Stomach smooth muscle (tissue), 2 donors: ENCODE measurements around the gene ARHGAP5.

Experiments
- H3K27ac ChIP-seq: one replicate; pipeline ENCODE4 v1.7.0; 2013; ENCODE audit warnings: mild to moderate bottlenecking, low read length, inconsistent platforms
- H3K27me3 ChIP-seq, 2 donors: one replicate each; pipeline ENCODE4 v1.7.0; 2013; ENCODE audit warnings: low read length in 2 of 2; ENCODE audit not compliant: insufficient read depth in 2 of 2, control insufficient read depth in 1 of 2
- H3K36me3 ChIP-seq, 2 donors: one replicate each; pipeline ENCODE4 v1.7.0; 2013; ENCODE audit warnings: low read length in 2 of 2; ENCODE audit not compliant: control insufficient read depth in 2 of 2, insufficient read depth in 2 of 2
- H3K4me1 ChIP-seq: one replicate; pipeline ENCODE4 v1.7.0; 2013; ENCODE audit warnings: low read length; ENCODE audit not compliant: control insufficient read depth, insufficient read depth
- H3K4me3 ChIP-seq, 2 donors: one replicate each; pipeline ENCODE4 v1.7.0; 2013; ENCODE audit warnings: low read length in 2 of 2
- H3K9ac ChIP-seq, 2 donors: one replicate each; pipeline ENCODE4 v1.7.0; 2013; ENCODE audit warnings: low read length in 2 of 2, mild to moderate bottlenecking in 1 of 2
- H3K9me3 ChIP-seq, 2 donors: one replicate each; pipeline ENCODE4 v1.7.0; 2013; ENCODE audit warnings: low read length in 2 of 2; ENCODE audit not compliant: control insufficient read depth in 2 of 2
- donor health status: healthy.
- donor health status: Pancreatic carcinoma.

ARHGAP5 gene

GRCh38 chr14:32185097-32185496 lies 108.0 kb downstream of the ARHGAP5 start:
- H3K27ac ChIP-seq, result no peak overlapping the region
- H3K9me3 ChIP-seq, result peaks cover 0 to 8% of the 10 kb centered on the region in 2 donors
- no peaks in the 10 kb centered on the region for H3K4me1 ChIP-seq
- no peak overlapping the region for H3K9ac ChIP-seq
- H3K27me3 ChIP-seq, result no peaks in the 10 kb centered on the region
- no peaks in the 10 kb centered on the region for H3K36me3 ChIP-seq
- H3K4me3 ChIP-seq, result no peak overlapping the region

DNA sequence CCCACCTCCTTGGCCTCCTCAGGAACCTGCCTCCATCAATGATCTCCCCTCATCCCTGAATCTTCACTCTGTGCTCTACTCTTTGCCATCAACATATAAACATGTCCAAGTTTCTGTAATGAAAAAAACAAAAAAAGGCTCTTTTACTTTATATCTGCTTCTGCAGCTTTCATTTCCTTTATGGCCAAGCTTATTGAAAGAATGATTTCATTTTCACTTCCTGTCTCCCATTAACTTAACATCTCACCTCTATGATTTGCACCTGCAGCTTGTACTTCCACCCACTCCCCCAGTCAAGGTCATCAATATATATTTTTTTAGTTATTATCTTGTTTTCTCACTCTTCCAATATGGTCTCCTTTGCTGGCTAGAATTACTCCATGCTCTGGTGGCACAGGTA lies 109.1 kb downstream of the ARHGAP5 start:
- Histone ChIP-seq H3K4me3 (no peak overlapping the region), H3K27me3 (no peaks in the 10 kb centered on the region), H3K4me1 (no peaks in the 10 kb centered on the region)

GRCh38 chr14:32189811-32190210 lies 112.7 kb downstream of the ARHGAP5 start:
- no peaks in the 10 kb centered on the region for H3K27me3 ChIP-seq
- no peak overlapping the region for H3K9ac ChIP-seq
- no peak overlapping the region for H3K4me3 ChIP-seq
- no peaks in the 10 kb centered on the region for H3K36me3 ChIP-seq
- H3K4me1 ChIP-seq, result no peaks in the 10 kb centered on the region
- H3K9me3 ChIP-seq, result peaks cover 0 to 6% of the 10 kb centered on the region in 2 donors
- no peak overlapping the region for H3K27ac ChIP-seq

More for the DNA sequence above, 109.1 kb downstream of the ARHGAP5 start:
- Histone ChIP-seq H3K36me3 (no peaks in the 10 kb centered on the region), H3K27ac (no peak overlapping the region), H3K9me3 (peaks cover 0 to 8% of the 10 kb centered on the region in 2 donors), H3K9ac (no peak overlapping the region)

DNA sequence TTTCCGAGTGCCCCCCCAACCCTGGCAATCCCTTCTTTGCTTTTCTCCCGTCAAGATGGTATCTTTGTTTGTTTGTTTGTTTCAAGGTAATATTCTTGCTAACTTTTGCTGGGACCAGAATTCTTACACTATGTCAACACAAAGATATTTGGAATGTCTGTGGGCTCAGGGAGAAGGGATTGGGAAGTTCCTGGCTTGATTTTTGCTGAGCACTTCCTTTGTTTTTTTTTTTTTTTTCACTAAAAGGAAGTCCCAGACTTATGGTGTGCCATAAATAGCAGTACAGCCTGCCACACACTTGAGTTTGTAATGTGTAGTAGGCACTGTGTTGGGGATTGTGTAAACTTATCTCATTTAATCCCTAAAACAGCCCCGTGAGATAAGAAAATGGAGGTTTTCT lies 113.6 kb downstream of the ARHGAP5 start:
- no peaks in the 10 kb centered on the region for H3K27me3 ChIP-seq
- no peak overlapping the region for H3K27ac ChIP-seq
- H3K36me3 ChIP-seq, result no peaks in the 10 kb centered on the region
- no peaks in the 10 kb centered on the region for H3K4me1 ChIP-seq
- H3K4me3 ChIP-seq, result no peak overlapping the region
- H3K9me3 ChIP-seq, result no peaks in the 10 kb centered on the region
- no peak overlapping the region for H3K9ac ChIP-seq

GRCh38 chr14:32192712-32193373 lies 115.7 kb downstream of the ARHGAP5 start:
- H3K9me3 ChIP-seq, result no peaks in the 10 kb centered on the region
- H3K4me1 ChIP-seq, result no peaks in the 10 kb centered on the region
- H3K9ac ChIP-seq, result no peak overlapping the region
- no peaks in the 10 kb centered on the region for H3K27me3 ChIP-seq
- no peaks in the 10 kb centered on the region for H3K36me3 ChIP-seq
- no peak overlapping the region for H3K4me3 ChIP-seq
- H3K27ac ChIP-seq, result no peak overlapping the region

GRCh38 chr14:32193532-32193931 lies 116.4 kb downstream of the ARHGAP5 start:
- no peaks in the 10 kb centered on the region for H3K27me3 ChIP-seq
- H3K4me3 ChIP-seq, result no peak overlapping the region
- H3K9ac ChIP-seq, result no peak overlapping the region
- H3K9me3 ChIP-seq, result no peaks in the 10 kb centered on the region
- no peak overlapping the region for H3K27ac ChIP-seq
- no peaks in the 10 kb centered on the region for H3K36me3 ChIP-seq
- H3K4me1 ChIP-seq, result no peaks in the 10 kb centered on the region

- H3K27me3 ChIP-seq, result no peaks in the 10 kb centered on the region
- H3K9me3 ChIP-seq, result no peaks in the 10 kb centered on the region
- H3K27ac ChIP-seq, result no peak overlapping the region
- no peaks in the 10 kb centered on the region for H3K4me1 ChIP-seq
- no peak overlapping the region for H3K9ac ChIP-seq
- H3K36me3 ChIP-seq, result no peaks in the 10 kb centered on the region
- no peak overlapping the region for H3K4me3 ChIP-seq
Measured at GRCh38 chr14:32195636-32196035, 118.5 kb downstream of the ARHGAP5 start.

GRCh38 chr14:32197919-32198318 lies 120.8 kb downstream of the ARHGAP5 start:
- no peaks in the 10 kb centered on the region for H3K27me3 ChIP-seq
- H3K36me3 ChIP-seq, result no peaks in the 10 kb centered on the region
- H3K4me3 ChIP-seq, result no peak overlapping the region
- no peak overlapping the region for H3K9ac ChIP-seq
- H3K9me3 ChIP-seq, result no peaks in the 10 kb centered on the region
- H3K4me1 ChIP-seq, result peaks cover 10% of the 10 kb centered on the region
- H3K27ac ChIP-seq, result no peak overlapping the region

GRCh38 chr14:32200368-32201192 lies 123.5 kb downstream of the ARHGAP5 start:
- Histone ChIP-seq H3K36me3 (no peaks in the 10 kb centered on the region), H3K9ac (peak overlapping the region; percentile 74 to 93), H3K9me3 (no peaks in the 10 kb centered on the region), H3K4me1 (peaks cover 10% of the 10 kb centered on the region), H3K27me3 (no peaks in the 10 kb centered on the region), H3K4me3 (peak overlapping the region; percentile 68 to 87), H3K27ac (peak overlapping the region; percentile 79)

DNA sequence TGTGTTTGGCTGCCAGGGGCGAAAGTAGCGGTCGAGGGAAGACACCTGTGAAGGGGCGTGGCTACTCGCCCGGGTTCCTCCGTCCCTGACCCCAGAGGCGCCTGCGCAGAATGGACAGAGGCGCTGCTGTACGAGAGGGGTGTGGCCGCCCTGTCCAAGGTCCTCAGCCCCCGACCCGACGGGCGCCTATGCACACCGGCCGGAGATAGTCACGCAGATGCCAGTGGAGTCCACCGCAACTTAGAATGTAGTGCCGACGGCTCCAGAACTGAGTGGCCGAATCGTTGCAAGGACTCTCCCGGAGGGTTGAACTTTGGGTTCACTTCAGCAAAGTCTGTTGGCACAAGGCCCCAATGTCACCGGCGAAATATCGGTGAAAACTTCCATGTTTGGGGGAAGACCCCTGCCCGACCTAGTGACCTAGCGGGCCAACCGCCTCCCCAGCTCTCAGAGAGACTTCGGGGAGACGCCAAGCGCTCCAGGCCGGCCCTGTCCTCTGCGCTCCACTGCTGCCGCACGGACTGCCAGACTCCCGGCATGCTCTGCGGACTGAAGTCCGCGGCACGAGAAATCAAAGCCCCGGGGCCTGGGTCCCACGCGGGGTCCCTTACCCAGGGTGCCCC lies 124.2 kb downstream of the ARHGAP5 start:
- Histone ChIP-seq H3K27ac (peak overlapping the region; percentile 79), H3K4me3 (peak overlapping the region; percentile 68 to 87), H3K36me3 (no peaks in the 10 kb centered on the region), H3K27me3 (no peaks in the 10 kb centered on the region), H3K4me1 (peaks cover 10% of the 10 kb centered on the region), H3K9ac (peak overlapping the region; percentile 74 to 93), H3K9me3 (no peaks in the 10 kb centered on the region)
